K562 (cell line): ENCODE results near the gene TMEM150A. TPM values are rescaled to one million over a fixed set of nuclear protein-coding genes. Genes with fewer than 3 reads are reported as not detected.

ENCODE experiments used
- ATAC-seq: fragments of 200-7000 bp; cut with Tn5 transposase; 3 replicates; pipeline ENCODE4 v1.9.1; 2020; ENCODE audit warnings: moderate library complexity
- BruUV-seq: library from RNA; stranded (reverse); fragments of 400-500 nt; replicated peaks from 2 replicates; lab custom pipeline; 2021; lab: Mats Ljungman, UMichigan
- CTCF ChIA-PET: fragments of 300-600 bp; formaldehyde crosslinking; extraction: SDS; loops from one replicate; lab custom pipeline; 2021; ENCODE audit warnings: low intra/inter-chr PET ratio; lab: Yijun Ruan, JAX
- POLR2A ChIA-PET: fragments of 300-600, 350-650 bp; sonication (Branson Sonifier 250); formaldehyde crosslinking; extraction: SDS; loops from one replicate; lab custom pipeline; 2021; ENCODE audit warnings: antibody characterized with exemption, inconsistent platforms; lab: Yijun Ruan, JAX
- DNase-seq, 4 experiments: peaks; one replicate each; pipeline versions ENCODE4 v3.0.0 to v3.0.0-alpha.2; 2011 to 2018; ENCODE audit warnings: low spot score in 3 of 4, mixed read lengths in 3 of 4; ENCODE audit errors: extremely low read depth in 1 of 4
- FAIRE-seq: peaks from 2 replicates; lab custom pipeline; 2011; peaks lifted over from hg19 to GRCh38; lab: Jason Lieb, UNC
- H2AFZ ChIP-seq: 2 replicates; pipeline ENCODE4 v1.6.0; 2011; ENCODE audit warnings: low read depth, low read length, control low read depth, inconsistent platforms
- H3K27ac ChIP-seq: fragments of 200-600 bp; 3 replicates; pipeline ENCODE4 v1.8.0; 2011; ENCODE audit warnings: low read depth, mild to moderate bottlenecking, control low read depth, inconsistent platforms, low read length, moderate library complexity, mixed read lengths; ENCODE audit errors: extremely low read depth
- H3K27me3 ChIP-seq, 2 experiments: fragments of 300-600 bp in 1 of 2; 2 replicates in 1 of 2; 3 replicates in 1 of 2; pipeline versions ENCODE4 v1.6.0 to v1.8.0; 2011; ENCODE audit warnings: inconsistent platforms in 2 of 2, low read length in 2 of 2, mild to moderate bottlenecking in 1 of 2, mixed read lengths in 1 of 2, moderate library complexity in 1 of 2; ENCODE audit not compliant: control insufficient read depth in 2 of 2, insufficient read depth in 2 of 2
- H3K36me3 ChIP-seq: fragments of 300-600 bp; 3 replicates; pipeline ENCODE4 v1.8.0; 2011; ENCODE audit warnings: mild to moderate bottlenecking, low read length, inconsistent platforms; ENCODE audit not compliant: control insufficient read depth, insufficient read depth
- H3K4me1 ChIP-seq, 2 experiments: fragments of 200-600 bp in 1 of 2; replicated peaks in 1 of 2; 2 replicates in 1 of 2; 3 replicates in 1 of 2; pipeline versions ENCODE4 v1.5.1 to v1.8.0; 2011; ENCODE audit warnings: inconsistent platforms in 2 of 2, low read length in 2 of 2, mild to moderate bottlenecking in 1 of 2, mixed read lengths in 1 of 2, moderate library complexity in 1 of 2; ENCODE audit not compliant: control insufficient read depth in 2 of 2, insufficient read depth in 2 of 2
- H3K4me2 ChIP-seq: 2 replicates; pipeline ENCODE4 v1.6.1; 2011; ENCODE audit warnings: low read length, control low read depth, inconsistent platforms, mixed read lengths; ENCODE audit not compliant: insufficient read depth
- H3K4me3 ChIP-seq: fragments of 200-600 bp; sonication (generic), shearing (Covaris generic); 2 replicates; pipeline ENCODE4 v1.5.1; 2016; ENCODE audit warnings: control low read depth, inconsistent platforms
- H3K79me2 ChIP-seq: fragments of 200-600 bp; 3 replicates; pipeline ENCODE4 v1.8.0; 2011; ENCODE audit warnings: low read length, inconsistent platforms; ENCODE audit not compliant: control insufficient read depth, insufficient read depth
- H3K9ac ChIP-seq, 2 experiments: 2 replicates each; pipeline versions ENCODE4 v1.6.0 to v1.6.1; 2011; ENCODE audit warnings: low read depth in 2 of 2, low read length in 2 of 2, control low read depth in 1 of 2, inconsistent platforms in 1 of 2, mild to moderate bottlenecking in 1 of 2, mixed read lengths in 1 of 2; ENCODE audit not compliant: insufficient read depth in 1 of 2
- H3K9me1 ChIP-seq: one replicate; pipeline ENCODE4 v1.6.0; 2011; ENCODE audit warnings: inconsistent platforms, mild to moderate bottlenecking, low read length, moderate library complexity; ENCODE audit not compliant: control insufficient read depth, insufficient read depth
- H3K9me3 ChIP-seq: replicated peaks from 2 replicates; pipeline ENCODE4 v1.5.1; 2011; ENCODE audit warnings: low read depth, low read length, inconsistent platforms; ENCODE audit not compliant: control insufficient read depth, insufficient read depth
- H4K20me1 ChIP-seq: replicated peaks from 2 replicates; pipeline ENCODE4 v1.6.1; 2011; ENCODE audit warnings: low read length, inconsistent platforms, mixed read lengths; ENCODE audit not compliant: control insufficient read depth, insufficient read depth
- BRF1 ChIP-seq: IDR thresholded peaks from 3 replicates; pipeline ENCODE4 v1.6.1; 2011; ENCODE audit warnings: borderline replicate concordance, mild to moderate bottlenecking; ENCODE audit not compliant: insufficient read length; ENCODE audit errors: extremely low read depth
- FOXJ3 ChIP-seq: sonication (generic); formaldehyde crosslinking; IDR thresholded peaks from 2 replicates; pipeline ENCODE4 v1.4.0; 2020; ENCODE audit warnings: mild to moderate bottlenecking, missing genetic modification reagents
- TAF1 ChIP-seq: IDR thresholded peaks from 2 replicates; pipeline ENCODE4 v1.6.1; 2011; ENCODE audit warnings: mild to moderate bottlenecking, low read length, moderate library complexity; ENCODE audit not compliant: insufficient read depth, control insufficient read depth, severe bottlenecking; ENCODE audit errors: extremely low read depth
- ZNF217 ChIP-seq: sonication (generic); formaldehyde crosslinking; IDR thresholded peaks from 2 replicates; pipeline ENCODE4 v1.8.0; 2022; ENCODE audit warnings: mild to moderate bottlenecking, missing genetic modification reagents
- WGBS: fragments of 100-300 bp; shearing (Covaris generic); methylation state at CpG from one replicate; pipeline ENCODE4 v1.1.6; 2016; ENCODE audit warnings: low coverage, mixed read lengths; ENCODE audit not compliant: insufficient coverage; ENCODE audit errors: missing lambda C conversion rate; 5-methylcytosine and 5-hydroxymethylcytosine counted together
- in situ Hi-C: fragments of 300-500 bp; cut with MboI; formaldehyde crosslinking; loops from 4 replicates; pipeline ENCODE4 v1.15.0; 2018; ENCODE audit warnings: inconsistent platforms, mixed read lengths
- intact Hi-C: fragments of 100-400 bp; cut with micrococcal nuclease; formaldehyde crosslinking; loops from 2 replicates; pipeline ENCODE4 v1.14.2; 2022
- polyA plus RNA-seq, 8 experiments: library from polyadenylated mRNA; depleted of rRNA in 4 of 8; stranded (reverse) in 5 of 8; unstranded in 3 of 8; fragments of >200 nt; fragmentation: Nextera tagmentation in 2 of 8; fragmentation: Illumina TruSeq in 1 of 8; extraction: Ambion mirVana in 2 of 8; extraction: Trizol in 1 of 8; gene quantifications; 2 replicates each; pipeline versions ENCODE4 v1.2.1 to v1.2.3, GENCODE V29; 2011 to 2014; ENCODE audit warnings: inconsistent platforms in 1 of 8, missing spikeins in 1 of 8
- total RNA-seq, 7 experiments: library from RNA; depleted of rRNA in 6 of 7; stranded (reverse); fragments of >200 nt in 6 of 7; fragmentation: Illumina TruSeq in 2 of 7; extraction: Trizol in 2 of 7; gene quantifications; 2 replicates each; pipeline versions ENCODE4 v1.2.1 to v1.2.3, GENCODE V29; 2011 to 2021; ENCODE audit warnings: low replicate concordance in 1 of 7
- TF ChIP-seq, protein P1 (sequence below): fragments of 250-450 bp; sonication (Bioruptor Pico); IDR thresholded peaks from 2 replicates; pipeline ENCODE4 v1.4.0; 2020; ENCODE audit warnings: mild to moderate bottlenecking
- TF ChIP-seq, protein P2 (sequence below): sonication (generic); formaldehyde crosslinking; IDR thresholded peaks from 2 replicates; pipeline ENCODE4 v1.9.0; 2022; ENCODE audit warnings: mild to moderate bottlenecking, missing genetic modification reagents

The TMEM150A gene
- total and polyA plus RNA-seq, 9 of the 15 experiments (the other 6 are each of a cell fraction or from before 2014, with no cell fraction given): 3.9 to 17.1 (median 8.4) TPM

- intact Hi-C loops (no loop called here), in situ Hi-C loops (loop anchor here (5.0 kb wide), 1 partner anchor 140 kb away; the partner anchor contains the start of gene SH2D6)
- Histone ChIP-seq H3K27me3 (no peaks in the 10 kb centered on the region), H3K4me1 (peaks cover 12 to 13% of the 10 kb centered on the region in 2 experiments; a peak in 4 of 5 replicates), H3K27ac (no peak overlapping the region), H3K4me2 (no peak overlapping the region), H3K9me3 (no peaks in the 10 kb centered on the region), H4K20me1 (no peaks in the 10 kb centered on the region), H3K36me3 (peaks cover 64% of the 10 kb centered on the region), H3K9ac (no peak overlapping the region), H3K9me1 (peaks cover 3% of the 10 kb centered on the region), H2AFZ (no peak overlapping the region), H3K79me2 (peaks cover 35% of the 10 kb centered on the region), H3K4me3 (no peak overlapping the region)
- DNase-seq (no peak), ATAC-seq (no peak), FAIRE-seq (no peak)
- no TSS peak for BruUV-seq
- no peak for TF ChIP-seq BRF1
- TF ChIP-seq ZNF217 (CRISPR knock-in tag): no peak
- TF ChIP-seq, protein P1, sequence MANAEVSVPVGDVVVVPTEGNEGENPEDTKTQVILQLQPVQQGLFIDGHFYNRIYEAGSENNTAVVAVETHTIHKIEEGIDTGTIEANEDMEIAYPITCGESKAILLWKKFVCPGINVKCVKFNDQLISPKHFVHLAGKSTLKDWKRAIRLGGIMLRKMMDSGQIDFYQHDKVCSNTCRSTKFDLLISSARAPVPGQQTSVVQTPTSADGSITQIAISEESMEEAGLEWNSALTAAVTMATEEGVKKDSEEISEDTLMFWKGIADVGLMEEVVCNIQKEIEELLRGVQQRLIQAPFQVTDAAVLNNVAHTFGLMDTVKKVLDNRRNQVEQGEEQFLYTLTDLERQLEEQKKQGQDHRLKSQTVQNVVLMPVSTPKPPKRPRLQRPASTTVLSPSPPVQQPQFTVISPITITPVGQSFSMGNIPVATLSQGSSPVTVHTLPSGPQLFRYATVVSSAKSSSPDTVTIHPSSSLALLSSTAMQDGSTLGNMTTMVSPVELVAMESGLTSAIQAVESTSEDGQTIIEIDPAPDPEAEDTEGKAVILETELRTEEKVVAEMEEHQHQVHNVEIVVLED: no peak
- no peak for TF ChIP-seq FOXJ3 (CRISPR knock-in tag)
- TF ChIP-seq, protein P2, sequence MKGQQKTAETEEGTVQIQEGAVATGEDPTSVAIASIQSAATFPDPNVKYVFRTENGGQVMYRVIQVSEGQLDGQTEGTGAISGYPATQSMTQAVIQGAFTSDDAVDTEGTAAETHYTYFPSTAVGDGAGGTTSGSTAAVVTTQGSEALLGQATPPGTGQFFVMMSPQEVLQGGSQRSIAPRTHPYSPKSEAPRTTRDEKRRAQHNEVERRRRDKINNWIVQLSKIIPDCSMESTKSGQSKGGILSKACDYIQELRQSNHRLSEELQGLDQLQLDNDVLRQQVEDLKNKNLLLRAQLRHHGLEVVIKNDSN (CRISPR knock-in tag): no peak
- no peak for TF ChIP-seq TAF1
- ChIA-PET POLR2A (interaction anchor here (0.8 to 24.3 kb wide), 4 partner anchors 12 to 139 kb away, joined by 3 to 1576 read pairs (median 181); partner anchors contain the start of genes CAPG, MAT2A, RNF181 and SH2D6), CTCF (no interaction called here)
- WGBS: 90% methylated on average over 5 of the region's 5 CpGs
These were observed 45.4 kb downstream of the TMEM150A start for GRCh38 chr2:85557130-85557529.
